ENCODE results near the gene MDFIC.

The MDFIC gene

DNA sequence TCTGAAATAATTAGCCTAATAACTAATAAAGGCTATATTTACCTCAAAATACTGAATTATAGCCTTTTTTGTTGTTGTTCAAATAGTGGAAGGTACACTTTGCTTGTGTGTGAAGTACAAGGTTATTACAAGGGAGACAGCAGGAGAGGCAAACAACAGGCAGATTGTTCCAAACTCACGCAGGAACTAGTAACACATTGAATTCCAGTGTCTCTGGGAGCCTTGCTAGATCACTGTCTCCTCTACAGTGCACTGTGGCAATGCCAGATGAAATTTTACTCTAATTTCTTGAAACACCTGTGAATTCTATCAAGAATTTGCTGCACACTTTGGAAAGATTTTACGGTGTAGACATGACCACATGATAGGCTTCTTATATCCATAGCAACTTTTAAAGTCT lies 112.6 kb downstream of the MDFIC start:
- DNase-seq (ENCODE audit: low read depth in 3 of 3, low spot score in 1 of 3), result no peak

DNA sequence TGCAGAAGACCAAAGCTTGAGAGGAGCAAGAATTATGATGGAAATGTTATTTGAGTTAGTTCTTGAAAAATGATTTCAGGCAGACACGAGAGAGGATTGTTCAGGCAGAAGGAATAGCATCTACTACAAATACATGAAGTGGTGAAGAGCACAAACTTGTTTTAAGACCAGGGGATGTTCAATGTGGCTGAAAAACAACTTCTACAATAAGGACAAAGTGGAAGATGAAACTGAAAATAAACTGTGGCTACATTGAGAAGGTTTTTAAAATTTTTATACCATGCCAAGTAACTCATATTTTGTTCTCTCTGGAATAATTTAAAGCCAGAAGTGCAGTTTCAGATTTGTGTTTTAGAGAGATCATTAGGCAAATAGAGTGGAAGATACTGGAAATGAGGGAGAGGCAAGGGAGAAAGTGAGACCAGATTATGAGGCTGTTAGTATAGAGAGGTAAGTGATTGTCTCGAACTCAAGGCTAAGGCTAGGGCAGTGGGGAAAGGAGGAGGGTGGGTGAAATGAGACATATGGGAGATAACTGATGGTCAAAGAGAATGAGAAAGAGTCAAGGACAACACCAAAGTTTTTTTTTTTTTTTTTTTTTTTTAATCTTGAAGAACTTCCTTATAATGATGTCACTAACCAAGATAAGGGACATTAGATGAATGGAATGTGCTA lies 115.4 kb downstream of the MDFIC start:
- no peak for DNase-seq (ENCODE audit: low read depth in 3 of 3, low spot score in 1 of 3)

DNA sequence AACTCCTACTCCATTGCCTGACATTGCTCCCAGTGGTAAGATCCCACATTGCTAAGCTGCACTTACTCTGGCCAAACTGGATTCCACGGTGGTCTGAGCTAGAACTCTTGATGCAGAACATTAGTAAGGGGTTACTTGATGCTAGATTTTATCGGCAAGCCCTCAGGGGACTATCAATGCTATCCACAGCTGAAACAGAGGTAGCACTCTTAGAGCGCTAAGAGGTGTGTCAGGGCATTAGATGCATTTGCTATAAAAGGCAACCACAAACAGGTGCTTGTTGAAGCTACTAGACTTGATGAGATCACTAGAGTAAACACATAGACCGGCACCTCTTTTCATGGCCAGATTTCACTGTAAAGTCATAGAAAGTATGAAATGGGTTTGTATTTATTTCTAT lies 116.3 kb downstream of the MDFIC start:
- no peak for DNase-seq (ENCODE audit: low read depth in 3 of 3, low spot score in 1 of 3)

DNA sequence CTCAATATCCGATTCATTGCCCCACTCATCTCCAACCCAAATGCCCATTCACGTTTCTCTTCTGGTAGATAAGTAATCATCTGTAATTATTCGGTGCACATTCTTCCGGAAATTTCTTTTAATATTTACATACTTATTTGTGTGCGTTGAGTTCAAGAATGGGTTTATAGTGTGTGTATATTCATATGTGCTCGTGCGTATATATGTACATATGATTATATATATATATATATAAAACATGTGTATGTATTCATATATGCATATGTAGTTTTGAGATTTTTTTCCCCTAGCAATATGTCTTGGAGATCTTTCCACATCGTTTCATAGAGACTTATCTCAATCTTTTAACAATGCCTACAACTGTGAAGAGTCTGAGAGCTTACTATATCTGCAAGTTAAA lies 118.2 kb downstream of the MDFIC start:
- no peak for DNase-seq (ENCODE audit: low read depth in 3 of 3, low spot score in 1 of 3)

DNA sequence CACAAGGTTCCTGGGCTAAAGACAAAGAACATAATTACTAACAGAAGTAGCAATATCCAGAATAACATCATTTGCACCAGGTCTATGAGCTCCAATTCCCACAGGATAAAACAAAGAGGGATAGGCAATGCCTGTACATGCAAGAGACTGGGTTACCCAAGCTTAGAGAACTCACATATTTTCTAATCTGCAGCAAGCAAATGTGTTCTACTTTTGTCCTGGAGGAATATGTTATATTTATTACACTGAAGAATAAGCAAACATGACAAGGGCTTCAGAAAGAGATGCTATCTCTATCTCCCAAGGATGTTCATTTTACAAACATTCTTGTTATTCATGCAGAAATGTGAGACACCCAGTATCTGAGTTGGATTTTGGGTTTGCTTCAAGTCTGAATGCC lies 118.6 kb downstream of the MDFIC start:
- DNase-seq (ENCODE audit: low read depth in 3 of 3, low spot score in 1 of 3), result no peak

DNA sequence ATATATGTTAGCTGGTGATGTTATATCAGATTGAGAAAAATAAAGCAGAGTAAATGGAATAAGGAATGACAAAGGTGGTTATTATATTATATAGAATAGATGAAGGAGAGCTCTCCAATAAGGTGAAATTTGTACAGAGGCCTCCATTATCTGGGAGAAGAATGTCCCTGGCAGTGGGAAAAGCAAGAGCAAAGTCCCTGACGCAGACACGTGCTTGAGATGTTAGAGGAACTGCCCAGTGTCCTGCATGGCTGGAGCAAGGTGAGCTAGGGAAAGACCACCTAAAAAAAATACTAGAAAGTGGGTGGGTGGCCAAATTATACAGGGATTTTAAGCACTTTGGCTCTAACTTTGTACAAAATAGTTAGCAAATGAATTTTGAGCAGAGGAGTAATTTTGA lies 120.7 kb downstream of the MDFIC start:
- no peak for DNase-seq (ENCODE audit: low read depth in 3 of 3, low spot score in 1 of 3)

DNA sequence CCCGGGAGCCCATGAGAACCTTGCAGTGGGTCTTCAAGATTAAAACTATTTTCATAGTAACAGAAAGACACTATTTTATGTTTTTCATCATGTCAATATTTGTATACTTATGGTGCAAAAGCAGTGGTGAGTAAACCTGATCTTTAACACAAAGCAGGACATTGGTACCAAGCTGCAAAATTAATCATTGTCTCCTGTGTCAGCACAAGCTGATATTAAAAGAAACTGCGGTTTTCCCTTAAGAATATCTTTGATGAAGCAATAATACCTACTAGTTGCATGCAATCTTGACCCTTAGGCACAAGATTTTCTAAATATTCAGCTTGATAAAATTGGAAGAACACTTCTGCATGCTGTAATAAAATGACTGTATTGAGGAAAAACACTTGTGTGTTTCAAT lies 121.7 kb downstream of the MDFIC start:
- DNase-seq (ENCODE audit: low read depth in 3 of 3, low spot score in 1 of 3), result no peak

DNA sequence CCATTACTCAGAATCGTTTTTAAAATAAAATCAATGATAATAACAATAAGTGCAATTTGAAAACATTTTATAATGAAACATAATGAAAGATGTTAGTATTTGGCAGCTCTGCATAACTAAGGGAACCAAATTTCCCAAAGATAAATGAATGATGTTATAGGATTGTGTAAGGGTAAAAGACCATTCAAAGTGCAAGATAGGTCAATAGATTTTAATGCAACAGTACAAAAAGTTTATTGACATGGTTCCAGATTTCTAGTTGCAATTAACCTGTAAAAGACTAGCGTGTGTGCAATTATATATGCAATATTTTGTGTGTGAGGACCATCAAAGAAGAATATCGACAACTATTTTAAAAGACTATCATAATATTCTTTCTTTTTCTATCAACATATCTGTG lies 122.3 kb downstream of the MDFIC start:
- DNase-seq (ENCODE audit: low read depth in 3 of 3, low spot score in 1 of 3), result no peak

DNA sequence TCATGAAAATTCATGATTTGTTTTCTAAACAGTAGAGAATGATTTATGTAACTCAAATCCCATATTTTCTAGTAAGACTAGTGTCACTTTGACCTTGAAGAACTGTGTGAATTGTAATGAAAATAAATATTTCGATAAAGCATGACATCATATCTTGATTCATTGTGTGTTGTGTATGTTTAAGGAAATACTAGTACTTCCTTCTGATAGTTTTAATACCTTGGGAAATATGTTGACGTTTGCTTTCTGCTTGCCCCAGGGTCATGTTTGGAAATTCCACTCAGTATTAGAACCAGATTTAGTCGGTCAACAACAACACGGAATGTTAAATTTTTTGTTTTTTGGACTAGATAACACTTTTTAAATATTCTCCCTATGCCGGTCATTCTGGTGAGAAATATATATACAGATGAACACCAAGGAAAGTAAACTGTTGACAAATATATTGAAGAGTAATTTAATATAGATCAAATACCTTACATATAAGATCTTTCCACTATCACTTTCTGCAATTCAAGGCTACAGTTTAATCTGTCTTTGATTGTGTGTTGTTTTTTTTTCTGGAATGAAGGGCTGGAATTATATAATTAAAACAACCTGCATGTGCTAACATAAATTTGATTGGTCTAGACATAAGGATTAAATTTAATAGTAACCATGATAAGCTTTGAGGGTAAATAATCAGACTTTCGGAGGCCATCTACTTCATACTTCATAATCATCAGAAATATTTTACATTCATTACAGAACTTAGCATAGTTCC lies 126.2 kb downstream of the MDFIC start:
- DNase-seq (ENCODE audit: low read depth in 3 of 3, low spot score in 1 of 3), result no peak

DNA sequence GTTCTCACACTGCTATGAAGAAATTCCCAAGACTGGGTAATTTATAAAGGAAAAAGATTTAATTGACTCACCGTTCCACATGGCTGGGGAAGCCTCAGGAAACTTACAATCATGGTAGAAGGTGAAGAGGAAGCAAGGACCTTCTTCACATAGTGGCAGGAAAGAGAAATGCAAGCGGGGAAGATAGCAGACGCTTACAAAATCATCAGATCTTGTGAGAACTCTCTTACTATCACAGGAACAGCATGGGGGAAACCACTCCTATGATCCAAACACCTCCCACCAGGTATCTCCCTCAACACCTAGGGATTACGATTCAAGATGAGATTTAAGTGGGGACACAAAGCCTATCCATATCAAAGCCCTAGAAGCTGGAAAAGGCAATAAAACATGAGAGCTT lies 130.8 kb downstream of the MDFIC start:
- no peak for DNase-seq (ENCODE audit: low read depth in 3 of 3, low spot score in 1 of 3)

DNA sequence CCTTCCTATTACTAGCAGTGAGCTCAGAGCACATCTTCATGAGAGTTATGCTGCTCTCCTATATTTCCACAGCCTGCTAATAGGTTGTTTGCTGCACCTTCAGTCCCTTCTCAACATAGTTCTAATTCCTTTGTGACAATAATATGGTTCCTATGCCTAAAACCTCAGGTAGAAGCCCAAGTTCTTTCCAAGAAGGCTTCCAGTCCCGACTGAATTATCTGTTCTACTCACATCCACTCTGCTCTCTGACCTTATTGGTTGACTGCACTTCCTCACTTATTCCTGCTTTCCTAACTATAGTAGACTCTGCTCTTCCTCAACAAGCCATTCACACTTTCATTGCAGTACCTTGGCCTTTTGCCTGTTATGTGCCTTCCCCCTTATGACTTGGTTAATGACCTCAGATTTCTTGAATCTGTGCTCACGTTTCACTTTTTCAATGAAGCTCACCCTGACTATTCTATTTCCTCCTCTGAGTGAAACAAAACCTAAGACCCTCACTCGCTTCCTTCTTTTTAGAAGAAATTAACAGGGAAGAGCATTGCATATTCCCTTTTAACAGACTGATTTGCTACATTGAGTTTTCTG lies 132.7 kb downstream of the MDFIC start:
- DNase-seq (ENCODE audit: low read depth in 3 of 3, low spot score in 1 of 3), result no peak

DNA sequence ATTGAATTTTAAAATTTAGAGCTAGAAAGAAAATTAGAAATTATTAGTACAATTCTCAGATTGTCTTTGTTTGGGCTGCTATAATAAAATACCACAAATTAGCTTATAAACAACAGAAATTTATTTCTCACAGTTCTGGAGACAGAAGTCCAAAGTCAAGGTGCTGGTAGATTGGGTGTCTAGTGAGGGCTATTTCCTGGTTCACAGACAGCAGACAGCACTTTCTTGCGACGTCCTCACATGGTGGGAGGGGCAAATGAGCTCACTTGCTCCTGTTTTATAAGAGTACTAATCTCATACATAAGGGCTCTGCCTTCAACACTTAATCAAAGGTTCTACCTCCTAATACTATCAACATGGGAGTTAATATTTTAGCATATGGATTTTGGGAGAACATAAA lies 134.1 kb downstream of the MDFIC start:
- no peak for DNase-seq (ENCODE audit: low read depth in 3 of 3, low spot score in 1 of 3)

DNA sequence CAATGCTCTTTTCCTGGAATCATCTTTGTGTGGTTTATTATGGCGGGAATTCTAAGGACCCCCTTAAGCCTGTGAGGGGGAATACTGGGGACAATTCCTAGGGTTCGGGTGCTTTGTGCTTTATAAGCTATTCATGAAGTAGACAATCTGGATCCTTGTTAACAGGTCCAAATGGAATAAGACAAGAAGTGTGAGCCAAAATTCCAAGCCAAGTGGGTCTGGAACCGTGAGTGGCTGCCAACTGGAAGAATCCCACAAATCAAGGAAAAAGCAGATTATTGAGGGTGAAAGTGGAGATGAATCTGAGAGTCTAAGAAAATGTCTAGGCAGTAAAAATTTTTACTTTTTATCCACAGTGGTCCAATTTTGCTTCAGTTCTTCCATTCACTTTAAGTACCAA lies 136.8 kb downstream of the MDFIC start:
- DNase-seq (ENCODE audit: low read depth in 3 of 3, low spot score in 1 of 3), result no peak

DNA sequence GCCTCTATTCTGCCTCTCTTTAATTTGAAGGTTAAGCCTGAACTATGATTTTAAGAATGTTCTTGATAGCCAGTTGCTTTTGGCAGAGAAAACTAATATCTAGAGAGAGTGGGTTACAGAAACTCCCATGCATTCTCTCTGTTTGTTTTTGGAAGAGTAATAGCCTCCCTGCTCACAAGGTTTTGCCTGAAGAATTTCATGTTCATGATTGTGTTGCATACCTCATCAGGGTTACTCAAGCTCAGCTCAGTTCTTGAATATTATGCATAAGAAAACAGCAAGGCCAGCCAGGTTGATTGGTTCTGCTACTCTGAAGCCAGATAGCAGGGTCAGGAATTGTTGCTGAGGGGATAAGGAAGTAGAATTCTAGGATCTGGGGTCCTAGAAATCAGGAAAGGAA lies 137.4 kb downstream of the MDFIC start:
- no peak for DNase-seq (ENCODE audit: low read depth in 3 of 3, low spot score in 1 of 3)

DNA sequence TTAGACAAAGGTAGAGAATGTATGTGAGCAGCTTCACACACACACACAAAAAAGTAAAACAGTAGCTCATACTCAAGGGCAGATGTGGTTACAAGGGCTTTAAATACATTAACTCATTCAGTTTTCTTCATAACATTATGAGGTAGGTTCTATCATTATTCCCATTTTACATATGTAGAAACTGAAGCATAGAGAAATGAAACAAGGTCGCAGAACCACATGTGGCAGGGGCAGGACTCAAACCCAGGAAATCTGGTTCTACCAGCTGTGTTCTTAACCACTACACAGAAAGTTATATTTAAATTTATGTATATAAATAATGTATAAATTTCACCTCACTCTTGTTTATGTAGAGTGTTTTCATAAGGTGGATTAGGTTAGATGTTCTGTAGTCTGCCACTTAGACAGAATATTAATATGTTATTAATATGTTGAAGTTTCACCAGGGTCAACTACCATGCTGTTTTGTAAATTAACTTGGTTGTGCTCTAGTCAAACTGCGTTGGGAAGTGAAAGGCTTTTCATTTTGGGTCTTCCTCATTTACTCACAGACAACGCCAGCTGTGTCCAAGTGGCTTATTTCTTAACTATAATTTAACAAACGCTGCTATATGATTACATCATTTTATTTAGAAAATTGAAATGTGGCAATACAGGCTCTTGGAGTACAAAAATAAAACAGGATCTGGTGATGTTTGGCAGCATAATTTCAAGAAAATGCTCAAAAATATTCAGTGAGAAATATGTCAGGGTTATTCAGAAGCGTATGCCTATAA lies 138.4 kb downstream of the MDFIC start:
- DNase-seq (ENCODE audit: low read depth in 3 of 3, low spot score in 1 of 3), result no peak

DNA sequence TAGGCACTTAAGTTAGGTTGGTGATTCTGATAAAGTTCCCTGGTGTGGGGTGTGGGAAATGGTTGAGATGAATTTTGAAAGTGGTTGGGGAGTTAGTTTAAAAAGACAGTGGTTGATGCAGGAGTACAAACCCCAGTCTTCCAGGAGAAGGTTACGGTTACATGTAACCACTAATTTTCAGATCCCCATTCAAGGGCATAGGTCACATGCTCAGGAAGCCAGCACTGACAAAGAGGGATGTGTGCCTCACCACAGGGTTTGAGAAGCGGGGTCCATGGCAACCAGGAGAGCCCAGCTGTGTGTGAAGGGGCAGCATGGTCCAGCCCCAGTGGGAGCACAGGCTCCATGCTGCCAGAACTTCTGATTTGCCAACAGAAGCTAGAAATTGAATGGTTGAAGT lies 144.2 kb downstream of the MDFIC start:
- DNase-seq (ENCODE audit: low read depth in 3 of 3, low spot score in 1 of 3), result no peak

DNA sequence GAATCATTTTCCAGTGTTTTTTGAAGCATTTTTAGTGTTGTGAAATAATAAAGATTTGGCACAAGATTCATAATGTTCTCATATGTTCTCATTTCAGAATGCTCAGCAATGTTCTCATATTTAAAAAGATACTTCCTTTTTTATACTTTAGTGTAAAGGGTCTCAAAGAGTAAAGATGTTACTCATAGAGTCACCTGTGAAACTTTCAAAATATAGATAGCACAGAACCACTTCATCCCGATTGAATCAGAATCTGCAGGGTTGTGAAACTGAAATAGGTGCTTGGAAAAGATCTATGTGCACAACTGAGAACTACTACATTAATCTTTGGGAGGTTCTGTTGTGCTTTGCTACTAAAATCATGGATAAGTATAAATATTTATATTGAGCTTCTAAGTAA lies 144.7 kb downstream of the MDFIC start:
- no peak for DNase-seq (ENCODE audit: low read depth in 3 of 3, low spot score in 1 of 3)

DNA sequence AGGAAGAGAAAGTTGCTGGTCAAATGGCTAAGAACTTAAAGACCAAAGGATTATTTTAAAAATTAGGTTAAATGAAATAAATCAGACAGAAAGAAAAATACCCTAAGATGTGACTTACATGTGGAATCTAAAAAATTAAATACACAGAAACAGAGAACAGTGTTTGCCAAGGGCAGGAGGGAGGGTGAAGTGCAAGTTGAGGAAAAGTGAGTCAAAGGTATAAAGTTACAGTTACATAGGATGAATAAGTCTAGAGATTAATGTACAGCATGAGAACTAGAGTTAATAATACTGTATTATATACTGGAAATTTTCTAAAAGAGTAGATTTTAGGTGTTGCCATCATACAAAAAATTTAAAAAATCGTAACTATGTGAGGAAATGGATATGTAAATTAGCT lies 146.3 kb downstream of the MDFIC start:
- no peak for DNase-seq (ENCODE audit: low read depth in 3 of 3, low spot score in 1 of 3)

Measured in stimulated activated CD4-positive, alpha-beta T cell treated with anti-CD3 and anti-CD28 coated beads, TNF-alpha, amount 100 ng/mL, for 1 hour (primary cell).